NCI-H1105 treated with DMSO at 0.1 percent for 48 hours (cell line): Measurements from ENCODE around the gene MTCH2.
A peak's percentile ranks its signal among the peaks of the same experiment; 100 is the strongest.

ENCODE experiments used
- DNase-seq: peaks from one replicate; lab custom pipeline; 2025; lab: John Stamatoyannopoulos, UW

The MTCH2 gene

DNA sequence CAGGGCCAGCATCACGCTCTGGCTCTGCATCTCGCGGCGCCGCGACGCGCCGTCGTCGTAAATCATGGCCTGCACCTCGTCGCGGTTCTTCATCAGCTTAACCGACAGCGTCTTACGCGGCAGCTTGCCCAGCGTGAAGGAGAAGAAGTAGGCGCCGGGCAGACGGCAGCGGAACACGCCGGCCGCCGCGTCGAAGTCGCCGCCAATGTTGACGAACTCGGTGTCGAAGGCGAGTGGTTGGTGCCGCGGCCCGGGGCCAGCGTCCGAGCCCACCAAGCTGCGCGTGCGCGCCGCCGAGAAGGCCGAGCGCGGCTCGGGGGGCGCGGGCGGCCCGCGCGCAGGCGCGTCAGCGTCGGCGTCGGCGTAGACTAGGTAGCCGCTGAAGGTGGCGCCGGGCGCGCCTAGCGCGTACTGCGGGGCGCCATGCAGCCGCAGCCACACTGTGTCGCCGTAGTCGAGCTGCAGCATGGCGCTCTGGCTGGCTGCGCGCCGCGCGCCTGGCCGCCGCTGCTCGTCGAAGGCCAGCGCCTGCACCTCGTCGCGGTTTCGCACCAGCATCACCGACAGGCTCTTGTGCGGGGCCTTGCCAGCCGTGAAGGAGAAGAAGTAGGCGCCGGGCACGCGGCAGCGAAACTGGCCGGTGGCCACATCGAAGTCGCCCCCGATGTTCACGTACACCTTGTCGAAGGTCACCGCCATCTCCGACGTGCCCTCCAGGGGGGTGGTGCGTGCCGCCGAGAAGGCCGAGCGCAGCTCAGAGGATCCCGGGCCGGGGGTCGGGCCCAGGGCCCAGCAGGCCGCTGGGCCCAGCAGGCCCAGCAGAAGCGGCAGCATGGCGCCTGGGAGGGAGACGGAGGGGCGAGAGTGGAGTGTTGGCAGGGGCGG is 52.1 kb downstream of the MTCH2 start:
- no peak for DNase-seq

DNA sequence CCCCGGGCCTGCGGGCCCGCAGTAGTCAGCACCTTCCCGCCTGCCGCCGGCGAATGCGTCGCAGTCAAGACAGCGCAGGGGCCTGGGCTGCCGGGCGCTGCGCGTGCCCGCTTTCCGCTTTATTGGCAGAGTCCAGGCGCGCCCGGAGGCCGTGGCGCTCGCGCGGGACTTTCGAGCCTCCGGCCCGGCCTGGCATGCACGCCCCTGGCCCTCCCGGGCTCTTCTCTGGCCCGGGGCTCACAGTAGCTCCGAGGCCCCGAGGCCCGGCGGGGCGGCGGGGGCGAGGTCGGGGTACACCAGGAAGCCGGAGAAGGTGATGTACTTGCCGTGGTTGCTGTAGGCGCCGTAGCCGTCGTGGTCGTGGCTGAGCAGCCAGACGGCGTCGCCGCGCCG is 52.8 kb downstream of the MTCH2 start:
- no peak for DNase-seq

DNA sequence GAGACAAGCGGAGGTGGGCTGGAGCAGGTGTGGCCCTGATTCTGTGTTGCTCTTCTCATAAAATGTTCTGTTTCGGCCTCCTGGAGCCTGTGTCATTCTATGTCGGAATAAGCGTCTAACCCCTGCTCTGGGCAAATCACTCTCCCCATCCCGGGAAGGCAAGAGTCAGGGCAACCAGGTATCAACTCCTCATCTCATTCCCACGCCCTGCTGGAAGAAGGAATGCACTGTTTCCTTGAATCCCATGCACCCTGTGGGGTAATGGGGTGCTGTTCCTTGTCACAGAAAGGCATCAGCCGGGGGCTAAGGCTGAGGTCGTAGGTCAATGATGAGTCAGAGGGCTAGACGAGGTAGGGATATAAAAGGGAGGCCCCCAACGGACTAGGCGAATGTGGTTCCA is 53.2 kb downstream of the MTCH2 start:
- no peak for DNase-seq

DNA sequence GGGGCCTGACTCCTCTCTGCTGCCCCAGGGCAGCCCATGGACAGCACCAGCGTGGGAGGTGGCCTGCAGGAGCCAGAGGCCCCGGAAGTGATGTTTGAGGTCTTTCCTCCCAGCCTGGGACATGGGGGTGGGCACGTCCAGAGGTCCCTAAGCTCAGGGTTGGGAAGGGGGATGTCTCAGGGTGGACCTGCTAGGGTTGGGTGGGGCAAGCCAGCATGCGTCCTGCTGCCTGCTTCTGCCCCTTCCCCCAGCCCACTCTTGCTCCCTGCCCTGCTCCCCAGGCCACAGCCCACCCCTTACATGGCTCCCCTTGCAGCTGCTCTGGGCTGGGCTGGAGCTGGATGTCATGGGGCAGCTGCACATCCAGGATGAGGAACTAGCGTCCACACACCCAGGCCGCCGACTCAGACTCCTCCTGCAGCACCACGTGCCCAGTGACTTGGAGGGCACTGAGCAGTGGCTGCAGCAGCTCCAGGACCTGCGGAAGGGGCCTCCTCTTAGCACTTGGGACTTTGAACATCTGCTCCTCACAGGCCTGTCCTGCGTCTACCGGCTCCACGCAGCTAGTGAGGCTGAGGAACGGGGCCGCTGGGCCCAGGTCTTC is 54.5 kb downstream of the MTCH2 start:
- DNase-seq, result no peak

DNA sequence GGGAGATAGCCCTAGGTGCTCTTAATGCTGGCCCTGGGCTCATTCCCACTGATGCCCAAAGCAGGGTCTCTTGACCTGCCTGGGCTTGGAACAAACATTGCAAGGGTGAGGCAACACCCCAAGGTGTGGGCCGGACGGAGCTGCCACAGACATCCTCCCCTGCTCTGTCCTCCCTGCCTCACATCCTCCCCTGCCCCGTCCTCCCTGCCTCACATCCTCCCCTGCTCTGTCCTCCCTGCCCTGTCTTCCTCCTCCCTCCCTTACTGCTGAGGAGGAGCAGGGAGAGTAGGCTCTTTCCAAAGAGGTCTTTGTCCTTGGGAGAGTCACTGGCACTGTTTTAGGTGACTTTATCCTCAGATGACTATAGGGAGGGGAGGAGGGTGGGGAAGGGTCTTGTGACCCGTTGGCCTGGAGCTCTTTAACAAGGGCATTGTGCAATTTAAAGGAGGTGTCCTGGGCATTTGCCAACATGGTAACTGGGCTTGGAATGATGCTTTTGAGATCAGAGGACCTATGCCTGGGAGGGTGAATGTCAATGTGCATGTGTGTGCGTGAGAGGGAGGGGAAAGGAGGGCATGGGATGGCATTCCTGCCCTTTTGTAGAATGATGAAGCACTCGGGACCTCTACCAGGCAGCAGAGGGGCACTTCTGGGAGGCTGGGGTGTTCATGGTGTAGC is 55.2 kb downstream of the MTCH2 start:
- no peak for DNase-seq

DNA sequence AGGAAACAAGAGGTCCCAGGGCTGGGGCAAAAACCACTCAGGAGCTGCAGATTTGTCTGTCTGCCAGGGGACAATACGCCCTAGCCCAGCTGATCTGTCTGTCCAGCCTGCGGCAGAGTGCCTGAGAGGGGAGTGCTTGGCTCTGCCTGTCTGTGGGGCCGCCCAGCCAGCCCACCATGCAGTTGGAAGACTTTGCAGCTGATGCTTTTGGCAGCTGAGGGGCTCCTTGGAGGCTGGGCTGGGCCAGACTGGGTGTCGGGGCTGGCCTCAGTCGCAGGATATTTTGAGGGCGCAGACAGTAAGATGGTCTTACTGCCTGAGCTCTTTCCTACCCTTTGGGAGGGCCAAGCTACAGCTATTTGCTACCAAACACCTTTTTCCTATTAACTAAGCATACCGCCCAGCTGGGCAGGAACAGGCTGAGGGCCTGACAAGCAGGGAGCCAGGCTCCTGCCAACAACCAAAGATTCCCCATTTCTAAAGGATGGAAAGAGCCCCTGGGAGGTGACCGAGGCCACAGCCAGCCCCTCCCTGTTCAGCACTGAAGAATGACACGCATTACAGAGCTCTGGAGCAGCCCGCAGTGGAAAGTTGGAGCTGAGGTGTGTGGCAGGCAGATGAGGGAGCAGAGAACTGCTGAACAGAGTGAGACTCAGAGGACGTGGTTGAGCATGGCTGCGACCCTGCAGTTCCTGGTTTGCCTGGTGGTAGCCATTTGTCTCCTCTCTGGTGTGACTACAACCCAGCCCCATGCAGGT is 56.1 kb downstream of the MTCH2 start, which contains the start of gene FAM180B:
Gene FAM180B, plus strand, starts transcription at position 581 of the 758 bp plus-strand sequence. Its CDS starts 91 bp downstream, at position 672.
- DNase-seq, result no peak

DNA sequence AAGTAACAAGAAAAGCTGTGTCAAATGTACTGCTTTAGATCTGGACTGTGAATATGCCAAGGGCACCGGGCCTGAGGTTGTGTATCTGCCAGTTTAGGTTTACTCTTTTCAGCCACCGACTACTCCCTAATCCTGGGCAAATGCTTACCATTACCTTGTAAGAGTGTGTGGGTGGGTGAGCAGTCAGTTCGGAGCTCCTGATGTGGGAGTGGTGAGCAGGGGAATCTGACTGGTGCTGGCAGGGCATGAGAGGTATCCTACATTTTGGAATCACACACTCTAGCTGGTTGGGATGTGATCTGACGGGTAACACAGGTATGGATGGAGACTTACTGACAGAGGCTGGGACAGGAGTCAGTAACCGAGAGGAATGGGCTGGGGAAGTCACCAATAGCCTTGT is 58.5 kb downstream of the MTCH2 start:
- no peak for DNase-seq

DNA sequence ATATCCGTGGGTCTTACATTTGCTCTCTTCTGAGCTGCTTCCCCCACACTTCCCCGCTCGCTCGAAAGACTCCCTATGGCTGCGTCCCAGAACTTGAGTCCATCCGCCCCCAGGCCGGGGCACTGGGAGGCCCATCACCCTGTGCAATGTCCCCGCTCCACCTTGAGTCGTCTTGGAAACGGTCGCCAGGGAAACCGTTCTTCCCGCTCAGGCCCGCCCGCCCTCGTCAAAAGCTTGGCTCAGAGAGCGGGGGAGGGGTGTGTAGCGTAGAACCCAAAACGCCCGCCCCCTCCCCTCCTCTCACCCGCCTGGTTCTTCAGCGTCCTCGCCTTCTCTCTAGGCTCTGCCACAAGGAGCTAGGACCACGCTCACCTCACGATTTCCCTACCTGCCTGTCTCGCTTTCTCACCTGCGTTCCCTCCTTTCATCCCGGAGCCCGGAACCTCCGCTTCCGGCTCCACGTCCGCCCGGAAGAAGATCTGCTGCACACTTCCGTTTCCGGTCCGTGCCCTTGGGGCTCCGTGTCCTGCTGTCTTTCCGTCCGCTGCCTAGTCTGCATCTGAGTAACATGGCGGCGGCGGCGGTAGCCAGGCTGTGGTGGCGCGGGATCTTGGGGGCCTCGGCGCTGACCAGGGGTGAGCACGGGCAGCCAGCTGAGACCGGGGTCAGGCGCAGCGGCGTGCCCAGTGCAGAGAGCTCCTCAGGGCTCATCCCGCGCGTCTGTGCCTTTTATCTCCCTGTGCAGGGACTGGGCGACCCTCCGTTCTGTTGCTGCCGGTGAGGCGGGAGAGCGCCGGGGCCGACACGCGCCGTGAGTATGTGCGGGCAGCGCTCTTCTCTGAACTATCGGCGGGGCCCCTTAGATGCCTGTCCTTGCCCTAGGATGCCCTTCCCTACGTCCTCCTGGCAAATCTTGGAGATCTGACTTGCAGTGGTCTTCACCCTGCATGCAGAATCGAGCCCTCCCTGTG is 63.5 kb downstream of the MTCH2 start, which contains the start of the genes KBTBD4 and NDUFS3:
Gene KBTBD4, minus strand, starts transcription at position 447 of the 971 bp plus-strand sequence. Its CDS starts 19 bp downstream, at position 428.
Gene NDUFS3, plus strand, starts transcription at position 551 of the 971 bp plus-strand sequence. Its CDS starts 18 bp downstream, at position 569.
- peak; percentile 89 for DNase-seq

DNA sequence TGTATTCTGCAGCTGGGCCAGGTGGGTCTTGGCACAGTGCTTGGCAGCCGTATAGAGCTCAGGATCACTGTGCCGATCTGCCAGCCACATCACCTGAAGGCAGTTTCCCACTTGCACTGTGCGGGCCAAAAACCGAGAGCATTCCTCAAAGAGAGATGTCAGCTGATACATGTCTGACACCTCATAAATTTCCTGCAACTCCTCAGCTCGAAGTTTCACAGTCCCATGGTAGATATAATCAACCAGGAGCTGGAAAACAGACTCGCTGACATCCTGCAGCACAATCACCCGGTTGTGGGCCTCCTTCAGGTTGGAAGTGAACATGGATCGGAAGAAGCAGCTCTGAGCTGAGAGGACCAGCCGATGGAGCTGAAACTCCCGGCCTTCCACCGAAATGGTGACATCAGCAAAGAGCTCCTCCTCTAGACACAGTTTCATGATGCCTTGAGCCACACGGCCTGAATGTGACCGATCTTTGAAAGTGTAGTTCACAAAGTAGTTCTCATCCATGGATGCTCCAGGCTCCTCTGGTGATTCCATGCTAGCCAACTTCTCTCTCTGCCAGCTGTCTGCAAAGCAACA is 64.8 kb downstream of the MTCH2 start:
- no peak for DNase-seq

DNA sequence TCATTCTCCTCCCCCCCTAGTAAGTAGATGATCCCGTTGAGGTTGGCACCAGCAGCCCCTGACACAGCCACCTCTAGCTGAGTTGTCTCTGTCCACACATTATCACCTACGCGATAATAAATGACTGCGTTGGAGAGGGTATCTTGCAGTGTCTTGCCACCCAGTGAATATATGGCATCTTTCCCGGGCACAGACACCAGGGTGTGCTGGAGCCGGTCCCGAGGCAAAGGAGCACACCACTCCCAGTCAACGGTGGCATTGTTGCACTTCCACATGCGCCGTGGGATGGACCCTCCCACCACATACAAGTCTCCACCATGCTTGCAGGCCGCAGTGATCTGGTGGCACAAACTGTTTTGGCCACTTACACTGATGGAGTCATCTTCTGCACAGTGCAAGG is 69.0 kb downstream of the MTCH2 start:
- DNase-seq, result no peak

DNA sequence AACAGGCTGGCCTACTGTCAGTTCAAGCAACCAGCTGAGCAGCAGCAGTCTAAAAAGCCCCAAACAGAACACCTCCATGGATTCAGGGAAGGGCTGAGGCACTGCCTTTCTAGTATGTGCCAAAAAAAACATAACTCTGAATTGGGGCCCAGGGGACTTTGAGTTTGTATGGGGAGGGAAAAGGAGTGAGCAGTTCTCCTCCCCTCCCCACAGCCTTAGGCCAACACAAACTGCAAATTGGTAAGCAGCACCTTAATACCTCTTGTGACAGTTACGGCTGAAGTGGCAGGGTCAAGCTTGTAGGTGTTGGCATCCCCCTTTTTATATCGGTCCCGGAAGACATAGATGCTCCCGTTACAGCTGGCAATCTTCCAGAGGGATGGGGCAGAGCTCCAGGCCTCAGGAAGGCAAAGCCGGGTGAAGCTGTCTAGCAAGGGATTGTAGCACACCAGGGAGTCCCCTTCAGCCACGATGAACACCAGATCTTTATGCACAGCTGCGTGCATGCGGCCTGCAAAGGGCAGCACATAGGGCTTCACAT is 69.6 kb downstream of the MTCH2 start:
- DNase-seq, result no peak

DNA sequence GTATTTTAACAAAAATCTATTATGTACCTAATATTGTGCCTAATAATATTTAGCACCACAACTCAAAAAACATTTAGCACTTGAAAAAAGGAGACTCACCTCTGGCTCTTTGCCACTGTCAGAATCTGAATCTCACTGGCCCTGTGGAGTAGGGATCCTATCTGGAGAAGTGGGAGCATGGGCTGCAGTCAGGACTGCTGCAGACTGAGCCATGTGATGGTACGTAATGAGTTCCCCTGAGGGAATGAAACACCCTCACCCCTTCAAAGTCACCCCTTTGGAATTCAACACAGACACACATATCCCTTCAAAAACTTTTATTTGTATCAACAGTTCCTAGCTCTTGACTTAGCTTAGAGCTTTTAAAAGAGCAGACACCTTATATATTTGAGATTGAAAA is 70.5 kb downstream of the MTCH2 start:
- no peak for DNase-seq

DNA sequence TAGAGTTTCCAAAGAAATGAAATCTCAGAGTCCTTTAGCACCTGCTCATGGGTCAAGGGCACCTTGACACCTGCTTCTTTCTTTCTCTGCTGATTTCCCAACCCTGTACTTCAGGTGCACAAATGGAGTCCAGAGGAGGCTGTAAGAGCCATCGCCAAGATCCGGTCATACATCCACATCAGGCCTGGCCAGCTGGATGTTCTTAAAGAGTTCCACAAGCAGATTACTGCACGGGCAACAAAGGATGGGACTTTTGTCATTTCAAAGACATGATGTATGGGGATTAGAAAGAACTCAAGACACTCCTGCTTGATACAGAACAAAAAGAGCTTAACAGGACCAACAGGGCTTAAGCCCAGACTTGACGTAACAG is 71.0 kb downstream of the MTCH2 start:
- DNase-seq, result no peak

DNA sequence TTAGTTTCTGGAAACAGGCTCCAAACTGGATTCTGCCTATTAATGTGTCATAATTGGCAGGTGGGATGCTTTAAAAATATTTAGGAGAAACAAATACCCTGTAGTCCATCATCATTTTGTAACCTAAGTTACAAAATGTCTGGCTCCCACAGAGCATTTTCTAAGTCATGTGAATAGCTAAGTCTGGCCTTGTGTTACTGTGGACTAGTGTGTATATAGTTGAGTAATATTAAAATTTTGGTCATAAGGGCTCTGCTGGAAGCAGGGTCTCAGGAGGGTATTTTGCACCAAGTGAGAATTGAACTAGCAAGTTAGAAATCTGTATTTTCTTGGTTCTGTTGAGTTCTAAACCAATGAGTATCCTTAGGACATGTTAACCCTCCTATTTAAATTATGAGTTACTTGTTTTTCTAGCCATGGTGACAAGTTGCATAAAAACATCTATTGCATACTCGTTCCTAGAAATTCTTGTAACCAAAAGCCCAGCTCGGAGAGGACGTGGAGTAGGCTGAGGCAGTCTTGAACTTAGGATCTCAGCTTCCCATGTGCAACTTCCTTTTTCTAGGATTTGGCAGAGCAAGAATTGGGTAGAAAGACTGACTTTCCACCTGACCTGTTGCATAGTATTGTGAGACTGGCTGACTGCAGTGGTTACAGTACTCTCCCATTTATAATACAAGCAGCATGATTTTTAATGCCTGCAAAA is 71.6 kb downstream of the MTCH2 start:
- DNase-seq, result no peak

DNA sequence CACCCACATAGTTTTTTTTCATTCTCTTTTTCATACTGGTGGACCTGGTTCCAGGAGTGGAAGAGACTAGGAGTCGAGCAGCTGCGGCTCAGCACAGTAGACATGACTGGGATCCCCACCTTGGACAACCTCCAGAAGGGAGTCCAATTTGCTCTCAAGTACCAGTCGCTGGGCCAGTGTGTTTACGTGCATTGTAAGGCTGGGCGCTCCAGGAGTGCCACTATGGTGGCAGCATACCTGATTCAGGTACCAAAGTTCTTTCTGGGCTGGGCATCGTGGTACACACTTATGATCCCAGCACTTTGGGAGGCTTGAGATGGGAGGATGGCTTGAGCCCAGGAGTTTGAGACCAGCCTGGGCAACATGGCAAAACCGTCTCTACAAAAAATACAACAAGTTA is 72.7 kb downstream of the MTCH2 start:
- no peak for DNase-seq
